K562 (cell line): ENCODE results near the gene ACBD3. TPM values are rescaled to one million over a fixed set of nuclear protein-coding genes. Genes with fewer than 3 reads are reported as not detected.

Experiments used
- C11orf30 ChIP-seq: fragments of 450-650 bp; IDR thresholded peaks from 2 replicates; pipeline ENCODE4 v1.6.1; 2016; ENCODE audit warnings: low read depth, mild to moderate bottlenecking
- CBFA2T3 ChIP-seq: fragments of 450-650 bp; IDR thresholded peaks from 2 replicates; pipeline ENCODE4 v1.6.1; 2017
- CHD4 ChIP-seq: fragments of 200-600 bp; sonication (generic); IDR thresholded peaks from 3 replicates; pipeline ENCODE4 v1.6.1; 2012; ENCODE audit warnings: low read depth, mild to moderate bottlenecking, mixed read lengths, low read length, inconsistent platforms; ENCODE audit not compliant: insufficient read depth, insufficient replicate concordance, poor library complexity, severe bottlenecking
- CHD7 ChIP-seq: fragments of 200-600 bp; sonication (generic); IDR thresholded peaks from one replicate; pipeline ENCODE4 v1.6.1; 2012; ENCODE audit warnings: mild to moderate bottlenecking, low read depth, low read length, inconsistent platforms
- CREBBP ChIP-seq: IDR thresholded peaks from one replicate; pipeline ENCODE4 v1.6.1; 2012; ENCODE audit warnings: low read depth, mild to moderate bottlenecking, control low read depth, inconsistent platforms, low read length
- EP300 ChIP-seq: IDR thresholded peaks from 2 replicates; pipeline ENCODE4 v1.6.1; 2012; ENCODE audit warnings: low read length, improper control_type of control experiment
- HEY1 ChIP-seq: fragments of 250-450 bp; sonication (Bioruptor Pico); IDR thresholded peaks from 2 replicates; pipeline ENCODE4 v1.5.0; 2020; ENCODE audit warnings: mild to moderate bottlenecking, moderate library complexity, borderline replicate concordance
- PHF8 ChIP-seq: fragments of 200-600 bp; sonication (generic); IDR thresholded peaks from 2 replicates; pipeline ENCODE4 v1.6.1; 2012; ENCODE audit warnings: mixed run types, mild to moderate bottlenecking, inconsistent platforms, low read length, moderate library complexity, borderline replicate concordance
- PURB ChIP-seq: sonication (generic); formaldehyde crosslinking; IDR thresholded peaks from 2 replicates; pipeline ENCODE4 v1.9.0; 2021; ENCODE audit warnings: low read depth, mild to moderate bottlenecking, missing genetic modification reagents
- RBM22 ChIP-seq: fragments of 200-400 bp; formaldehyde crosslinking; IDR thresholded peaks from 2 replicates; pipeline ENCODE4 v1.6.1; 2018; ENCODE audit warnings: low read length, low read depth; ENCODE audit not compliant: poor library complexity, severe bottlenecking
- RFX7 ChIP-seq: fragments of 250-450 bp; sonication (Bioruptor Pico); IDR thresholded peaks from 2 replicates; pipeline ENCODE4 v1.5.1; 2021; ENCODE audit warnings: mild to moderate bottlenecking
- SRSF3 ChIP-seq: fragments of 200-400 bp; formaldehyde crosslinking; IDR thresholded peaks from 2 replicates; pipeline ENCODE4 v1.6.1; 2016; ENCODE audit warnings: mild to moderate bottlenecking, low read length, moderate library complexity; ENCODE audit not compliant: insufficient read depth
- ZNF184 ChIP-seq: sonication (generic); formaldehyde crosslinking; IDR thresholded peaks from 2 replicates; pipeline ENCODE4 v1.5.0; 2020; ENCODE audit warnings: missing genetic modification reagents
- ZNF699 ChIP-seq: fragments of 250-450 bp; sonication (Bioruptor Pico); IDR thresholded peaks from 2 replicates; pipeline ENCODE4 v1.8.0; 2021; ENCODE audit warnings: mild to moderate bottlenecking, moderate library complexity; ENCODE audit not compliant: insufficient replicate concordance
- polyA plus RNA-seq, 8 experiments: library from polyadenylated mRNA; depleted of rRNA in 4 of 8; stranded (reverse) in 5 of 8; unstranded in 3 of 8; fragments of >200 nt; fragmentation: Nextera tagmentation in 2 of 8; fragmentation: Illumina TruSeq in 1 of 8; extraction: Ambion mirVana in 2 of 8; extraction: Trizol in 1 of 8; gene quantifications; 2 replicates each; pipeline versions ENCODE4 v1.2.1 to v1.2.3, GENCODE V29; 2011 to 2014; ENCODE audit warnings: inconsistent platforms in 1 of 8, missing spikeins in 1 of 8
- total RNA-seq, 7 experiments: library from RNA; depleted of rRNA in 6 of 7; stranded (reverse); fragments of >200 nt in 6 of 7; fragmentation: Illumina TruSeq in 2 of 7; extraction: Trizol in 2 of 7; gene quantifications; 2 replicates each; pipeline versions ENCODE4 v1.2.1 to v1.2.3, GENCODE V29; 2011 to 2021; ENCODE audit warnings: low replicate concordance in 1 of 7

Gene ACBD3
- total and polyA plus RNA-seq, 9 of the 15 experiments (the other 6 are each of a cell fraction or from before 2014, with no cell fraction given) = 11.1 to 36.7 (median 26.9) TPM

GRCh38 chr1:226186124-226187018, at the start of gene ACBD3 (continued):
- no peak for TF ChIP-seq CHD7
- no peak for TF ChIP-seq ZNF699
- no peak for TF ChIP-seq RFX7 (CRISPR knock-in tag)
- no peak for TF ChIP-seq HEY1 (CRISPR knock-in tag)
- TF ChIP-seq CBFA2T3 = no peak
- TF ChIP-seq CREBBP = no peak
- 0 out of 2 replicates have a peak, but pooled peaks have one; percentile 37 for TF ChIP-seq SRSF3
- TF ChIP-seq RBM22 = peak; percentile 63
- no peak for TF ChIP-seq PURB
- peak; percentile 74 for TF ChIP-seq C11orf30
- TF ChIP-seq EP300 = no peak
- TF ChIP-seq PHF8 = peak; percentile 96
- no peak for TF ChIP-seq ZNF184
- no peak for TF ChIP-seq CHD4
